Hepatocyte (in vitro differentiated cells): ENCODE data around the gene TEDC1. TPM values are rescaled to one million over a fixed set of nuclear protein-coding genes. Genes with fewer than 3 reads are reported as not detected.

Experiments
- DNase-seq: peaks from one replicate; pipeline ENCODE4 v3.0.0-alpha.2; 2016; ENCODE audit warnings: low spot score
- H2AFZ ChIP-seq: fragments of 200-600 bp; sonication (generic); 2 replicates; pipeline ENCODE4 v1.6.0; 2016; ENCODE audit warnings: antibody characterized with exemption, mild to moderate bottlenecking
- H3K27ac ChIP-seq: fragments of 200-600 bp; sonication (generic); 2 replicates; pipeline ENCODE4 v1.5.1; 2016; ENCODE audit warnings: mild to moderate bottlenecking
- H3K27me3 ChIP-seq: fragments of 200-600 bp; sonication (generic); 2 replicates; pipeline ENCODE4 v1.6.1; 2016
- H3K36me3 ChIP-seq: fragments of 200-600 bp; sonication (generic); replicated peaks from 2 replicates; pipeline ENCODE4 v1.5.1; 2016; ENCODE audit warnings: low read depth; ENCODE audit not compliant: insufficient read depth
- H3K4me1 ChIP-seq: fragments of 200-600 bp; sonication (generic); 2 replicates; pipeline ENCODE4 v1.5.1; 2016; ENCODE audit warnings: mild to moderate bottlenecking, moderate library complexity; ENCODE audit not compliant: insufficient read depth
- H3K4me2 ChIP-seq: fragments of 200-600 bp; sonication (generic); 2 replicates; pipeline ENCODE4 v1.6.0; 2016
- H3K4me3 ChIP-seq: fragments of 200-600 bp; sonication (generic); 2 replicates; pipeline ENCODE4 v1.5.1; 2016; ENCODE audit warnings: mild to moderate bottlenecking
- H3K79me2 ChIP-seq: fragments of 200-600 bp; sonication (generic); 2 replicates; pipeline ENCODE4 v1.6.0; 2017; ENCODE audit warnings: mild to moderate bottlenecking
- H3K9me2 ChIP-seq: fragments of 200-600 bp; sonication (generic); replicated peaks from 2 replicates; pipeline ENCODE4 v1.6.0; 2017; ENCODE audit warnings: mild to moderate bottlenecking; ENCODE audit not compliant: insufficient read depth
- H3K9me3 ChIP-seq: fragments of 200-600 bp; sonication (generic); 2 replicates; pipeline ENCODE4 v1.5.1; 2016; ENCODE audit warnings: low read depth, mild to moderate bottlenecking
- H4K20me1 ChIP-seq: fragments of 200-600 bp; sonication (generic); 2 replicates; pipeline ENCODE4 v1.6.0; 2016; ENCODE audit warnings: mild to moderate bottlenecking; ENCODE audit not compliant: insufficient read depth, poor library complexity, severe bottlenecking
- CTCF ChIP-seq: fragments of 200-600 bp; sonication (generic); IDR thresholded peaks from 2 replicates; pipeline ENCODE4 v1.5.1; 2016; ENCODE audit warnings: antibody characterized with exemption, mild to moderate bottlenecking; ENCODE audit not compliant: poor library complexity
- EZH2 ChIP-seq: fragments of 200-600 bp; sonication (generic); IDR thresholded peaks from 2 replicates; pipeline ENCODE4 v1.6.1; 2016; ENCODE audit warnings: antibody characterized with exemption, mild to moderate bottlenecking, borderline replicate concordance
- EZH2phosphoT487 ChIP-seq: fragments of 200-600 bp; sonication (generic); IDR thresholded peaks from one replicate; pipeline ENCODE4 v1.6.1; 2018; ENCODE audit warnings: antibody characterized with exemption, mild to moderate bottlenecking, low read depth, moderate library complexity; ENCODE audit not compliant: unreplicated experiment, severe bottlenecking
- WGBS: methylation state at CpG from one replicate; pipeline ENCODE4 v1.1.6; 2016; ENCODE audit warnings: low lambda C conversion rate; ENCODE audit errors: missing lambda C conversion rate; 5-methylcytosine and 5-hydroxymethylcytosine counted together
- polyA plus RNA-seq: library from polyadenylated mRNA; unstranded; fragments of >200 nt; fragmentation: Nextera tagmentation; extraction: Ambion mirVana; gene quantifications from 2 replicates; pipeline ENCODE4 v1.2.1, GENCODE V29; 2016
- total RNA-seq: library from RNA; depleted of rRNA; stranded (reverse); fragments of >200 nt; gene quantifications from 2 replicates; pipeline ENCODE4 v1.2.3, GENCODE V29; 2014

Gene TEDC1
- total and polyA plus RNA-seq, 2 experiments from 2014 or later, result 3.9 to 4.9 TPM

- H3K36me3 ChIP-seq, result no peaks in the 10 kb centered on the region
These were observed 37.2 kb upstream of the TEDC1 start for GRCh38 chr14:105453847-105454246.

GRCh38 chr14:105455086-105455640, 35.9 kb upstream of the TEDC1 start:
- Histone ChIP-seq H3K36me3 (no peaks in the 10 kb centered on the region), H2AFZ (no peak overlapping the region), H4K20me1 (no peaks in the 10 kb centered on the region), H3K27me3 (no peaks in the 10 kb centered on the region), H3K9me2 (no peaks in the 10 kb centered on the region), H3K9me3 (no peaks in the 10 kb centered on the region), H3K4me1 (no peaks in the 10 kb centered on the region), H3K4me3 (no peak overlapping the region), H3K79me2 (no peaks in the 10 kb centered on the region), H3K27ac (no peak overlapping the region), H3K4me2 (no peak overlapping the region)
- no peak for DNase-seq
- 96% methylated on average over 21 of the region's 22 CpGs for WGBS
- TF ChIP-seq EZH2phosphoT487, result no peak
- no peak for TF ChIP-seq EZH2
- no peak for TF ChIP-seq CTCF

More at GRCh38 chr14:105453847-105454246, 37.2 kb upstream of the TEDC1 start:
- no peak for DNase-seq
- no peaks in the 10 kb centered on the region for H3K79me2 ChIP-seq
- no peak overlapping the region for H3K4me3 ChIP-seq
- no peaks in the 10 kb centered on the region for H4K20me1 ChIP-seq
- H3K4me2 ChIP-seq, result no peak overlapping the region
- H3K27ac ChIP-seq, result no peak overlapping the region
- WGBS, result 93% methylated on average over 14 of the region's 14 CpGs
- no peaks in the 10 kb centered on the region for H3K9me2 ChIP-seq
- TF ChIP-seq CTCF (no peak), EZH2 (no peak), EZH2phosphoT487 (no peak)
- H2AFZ ChIP-seq, result no peak overlapping the region
- H3K27me3 ChIP-seq, result no peaks in the 10 kb centered on the region
- H3K9me3 ChIP-seq, result no peaks in the 10 kb centered on the region
- H3K4me1 ChIP-seq, result no peaks in the 10 kb centered on the region

- Histone ChIP-seq H3K4me2 (no peak overlapping the region), H3K79me2 (no peaks in the 10 kb centered on the region), H3K27me3 (no peaks in the 10 kb centered on the region), H3K9me2 (no peaks in the 10 kb centered on the region), H3K36me3 (no peaks in the 10 kb centered on the region), H4K20me1 (no peaks in the 10 kb centered on the region), H3K4me3 (no peak overlapping the region), H3K4me1 (no peaks in the 10 kb centered on the region), H3K9me3 (no peaks in the 10 kb centered on the region), H2AFZ (no peak overlapping the region), H3K27ac (no peak overlapping the region)
- no peak for DNase-seq
- 91% methylated on average over 22 of the region's 22 CpGs for WGBS
- TF ChIP-seq EZH2phosphoT487 (no peak), EZH2 (no peak), CTCF (no peak)
These were observed 35.0 kb upstream of the TEDC1 start for GRCh38 chr14:105455766-105456660.
